HG02973 (cell line): Measurements from ENCODE around the gene CCDC180.
"Not testable (repeated sequence)": the region's sequence is repeated elsewhere in the genome, so short reads cannot be mapped to it uniquely, and the experiment has no call there.

Source experiments
- ATAC-seq: cut with Tn5 transposase; IDR thresholded peaks from one replicate; pipeline ENCODE4 v1.9.1; 2021; ENCODE audit warnings: moderate library complexity; ENCODE audit not compliant: unreplicated experiment

Gene CCDC180

DNA sequence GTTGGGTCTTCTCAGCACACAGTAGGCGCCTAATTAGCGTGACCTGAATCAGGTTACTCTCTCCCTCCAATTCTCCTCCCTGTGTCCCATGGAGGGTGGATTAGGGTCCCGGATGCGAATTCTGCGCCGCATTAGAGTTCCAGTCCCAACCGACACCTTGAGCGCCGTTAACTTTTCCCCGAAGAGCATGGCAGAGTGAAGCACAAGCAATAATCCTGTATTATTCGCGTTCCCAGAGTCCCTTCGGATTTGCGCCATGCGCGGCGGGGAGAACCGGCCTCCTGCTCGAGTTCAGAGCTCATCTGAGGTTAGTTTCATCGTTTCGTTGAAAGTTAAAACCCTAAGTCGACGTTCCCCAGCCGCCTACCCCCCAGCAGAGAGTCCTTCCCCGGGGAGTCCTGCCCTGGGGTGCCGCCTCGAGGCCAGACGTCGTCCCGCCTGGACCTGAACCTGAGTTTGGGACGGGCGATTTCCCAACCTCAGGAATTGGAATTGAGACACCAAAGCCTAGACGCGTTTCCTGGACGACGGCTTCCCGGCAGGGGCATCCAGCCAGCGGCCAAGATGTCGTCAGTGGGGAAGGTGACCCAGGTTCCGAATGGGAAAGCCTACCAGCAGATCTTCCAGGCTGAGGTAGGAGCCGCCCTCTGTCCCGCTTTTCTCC lies at the start of gene CCDC180:
CCDC180 (plus strand) TSS at position 160 of the 664 bp plus-strand sequence; CDS start at position 565, 405 bp downstream.
- ATAC-seq: no peak

DNA sequence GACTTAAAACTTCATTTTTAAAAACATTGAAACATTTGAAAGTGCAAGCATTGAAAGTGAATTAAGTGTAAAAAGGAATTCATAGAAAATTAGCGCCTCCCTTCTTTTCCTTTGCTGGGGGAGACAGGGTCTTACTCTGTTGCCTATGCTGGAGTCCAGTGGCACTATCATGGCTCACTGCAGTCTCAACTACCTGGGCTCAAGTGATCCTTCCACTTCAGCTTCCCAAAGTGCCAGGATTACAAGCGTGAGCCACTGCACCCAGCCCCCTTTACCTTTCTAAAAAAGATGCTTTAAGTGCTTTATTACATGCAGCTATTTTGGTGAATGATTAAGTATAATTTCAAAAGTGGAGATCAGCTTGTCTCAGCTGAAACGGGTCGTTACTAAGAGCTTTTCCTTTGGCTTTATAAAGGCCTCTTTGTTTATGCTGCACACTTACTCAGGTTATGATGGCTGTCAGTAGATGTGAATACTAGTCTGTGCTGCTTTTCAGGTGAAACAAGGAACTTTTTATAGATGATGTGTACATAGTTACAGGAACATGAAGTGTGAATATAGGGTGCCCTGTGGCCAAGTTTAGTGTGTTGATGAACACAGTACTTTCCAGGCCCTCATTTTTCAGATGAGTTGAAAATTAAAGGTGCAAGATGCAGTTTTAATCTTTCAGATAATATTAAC lies 47.5 kb upstream of the CCDC180 start:
- ATAC-seq: not testable (repeated sequence)

DNA sequence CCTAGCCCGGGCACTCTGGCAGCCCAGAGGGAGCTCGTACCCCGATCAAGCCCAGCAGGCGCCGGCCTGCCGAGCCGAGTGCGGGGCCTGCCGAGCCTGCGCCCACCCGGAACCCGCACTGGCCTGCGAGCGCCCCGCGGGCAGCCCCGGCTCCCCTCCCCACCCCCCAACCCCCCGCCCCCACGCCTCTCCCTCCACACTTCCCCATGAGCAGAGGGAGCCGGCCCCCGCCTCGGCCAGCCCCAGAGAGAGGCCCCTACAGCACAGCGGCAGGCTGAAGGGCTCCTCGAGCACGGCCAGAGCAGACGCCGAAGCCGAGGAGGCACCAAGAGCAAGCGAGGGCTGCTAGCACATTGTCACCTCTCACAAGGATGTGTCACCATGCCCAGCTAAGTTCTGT lies 36.2 kb upstream of the CCDC180 start:
- no peak for ATAC-seq

DNA sequence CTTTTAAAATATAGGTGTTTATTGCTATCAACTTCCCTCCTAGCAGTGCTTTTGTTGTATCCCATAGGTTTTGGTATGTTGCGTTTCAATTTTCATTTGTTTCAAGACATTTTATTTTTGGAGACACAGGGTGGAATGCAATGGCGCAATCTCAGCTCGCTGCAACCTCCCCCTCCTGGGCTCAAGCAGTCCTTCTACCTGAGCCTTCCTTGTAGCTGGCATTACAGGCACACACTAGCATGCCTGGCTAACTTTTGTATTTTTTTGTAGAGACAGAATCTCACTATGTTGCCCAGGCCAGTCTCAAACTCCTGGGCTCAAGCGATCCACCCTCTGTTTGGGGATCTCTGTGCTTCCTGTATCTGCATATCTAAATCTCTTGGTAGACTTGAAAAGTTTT lies 35.4 kb upstream of the CCDC180 start:
- no peak for ATAC-seq

DNA sequence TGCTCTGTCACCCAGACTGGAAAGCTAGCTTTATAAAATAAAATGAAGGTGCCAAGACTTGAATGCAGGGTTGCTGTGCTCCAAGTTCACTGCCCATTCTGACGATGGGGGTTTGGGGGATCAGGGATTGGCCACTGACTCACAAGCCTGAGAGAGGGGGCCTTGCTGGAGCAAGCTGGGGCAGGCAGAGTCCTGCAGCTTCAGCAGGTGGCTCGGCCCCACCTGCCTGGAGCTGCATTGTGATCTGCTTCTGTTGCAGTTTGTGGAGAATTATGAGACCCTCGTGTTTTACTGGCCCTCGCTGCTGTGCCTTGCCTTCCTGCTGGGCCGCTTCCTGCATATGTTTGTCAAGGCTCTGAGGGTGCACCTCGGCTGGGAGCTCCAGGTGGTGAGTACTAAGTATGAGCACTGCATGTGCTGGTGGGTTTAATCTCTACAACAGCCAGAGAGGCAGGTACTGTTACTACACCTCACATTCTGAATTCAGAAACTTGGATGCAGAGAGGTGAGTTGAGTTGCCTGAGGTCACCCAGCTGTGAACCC lies 31.1 kb upstream of the CCDC180 start:
- no peak for ATAC-seq

DNA sequence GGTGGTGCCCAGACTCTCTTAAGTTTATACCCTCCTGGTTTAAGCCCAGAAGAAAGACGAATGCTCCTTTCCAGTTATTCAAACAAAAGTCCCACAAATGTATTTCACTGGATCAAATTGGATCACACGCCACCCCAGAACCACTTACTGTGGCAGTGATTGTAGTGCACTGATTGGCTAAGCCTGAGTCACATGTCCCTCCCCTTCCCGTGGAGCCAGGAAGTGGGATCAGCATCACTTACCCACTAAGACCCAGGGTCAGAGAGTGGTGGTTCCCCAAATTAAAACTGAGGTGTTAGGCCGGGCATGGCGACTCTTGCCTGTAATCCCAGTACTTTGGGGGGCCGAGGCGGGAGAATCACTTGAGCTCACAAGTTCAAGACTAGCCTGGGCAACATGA lies 29.5 kb upstream of the CCDC180 start:
- ATAC-seq: no peak

DNA sequence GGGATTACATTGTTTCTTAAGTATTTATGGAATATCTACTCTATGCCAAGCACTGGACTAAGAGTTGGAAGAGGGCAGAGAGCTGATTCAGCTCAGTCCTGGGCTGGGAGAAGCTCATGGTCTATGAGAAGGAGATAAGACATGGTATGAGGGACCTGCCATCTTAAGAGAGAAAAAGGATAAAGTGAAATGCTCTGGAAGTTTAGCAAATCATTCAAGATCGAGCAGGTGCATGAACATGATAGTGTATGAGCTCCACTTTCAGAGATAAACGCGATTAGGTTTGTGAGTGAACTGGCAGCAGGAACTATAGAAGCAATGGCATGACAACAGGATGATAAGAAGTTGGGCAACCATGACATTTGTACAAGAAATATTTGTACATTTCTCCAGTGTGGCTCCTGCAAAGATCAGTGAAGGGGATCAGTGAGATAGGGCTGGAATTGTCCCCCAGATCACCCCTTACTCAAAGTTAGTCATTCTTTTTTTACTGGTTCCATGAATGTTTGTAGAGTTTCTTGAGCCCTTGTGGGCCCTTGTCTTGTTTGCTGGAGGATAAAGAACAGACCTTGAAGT lies 26.6 kb upstream of the CCDC180 start:
- ATAC-seq: no peak

DNA sequence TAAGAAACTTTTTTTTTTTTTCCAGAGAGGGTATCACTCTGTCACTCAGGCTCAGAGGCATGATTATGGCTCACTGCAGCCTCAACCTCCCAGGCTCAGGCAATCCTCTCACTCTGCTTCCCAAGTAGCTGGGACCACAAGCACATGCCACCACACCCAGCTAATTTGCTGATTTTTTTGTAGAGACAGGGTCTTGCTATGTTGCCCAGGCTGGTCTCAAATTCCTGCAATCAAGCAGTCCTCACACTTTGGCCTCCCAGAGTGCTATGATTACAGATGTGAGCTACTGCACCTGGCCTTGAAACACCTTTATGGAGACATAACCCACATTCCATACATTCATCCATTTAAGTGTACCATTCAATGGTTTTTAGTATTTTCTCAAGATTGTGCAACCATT lies 23.7 kb upstream of the CCDC180 start:
- no peak for ATAC-seq

DNA sequence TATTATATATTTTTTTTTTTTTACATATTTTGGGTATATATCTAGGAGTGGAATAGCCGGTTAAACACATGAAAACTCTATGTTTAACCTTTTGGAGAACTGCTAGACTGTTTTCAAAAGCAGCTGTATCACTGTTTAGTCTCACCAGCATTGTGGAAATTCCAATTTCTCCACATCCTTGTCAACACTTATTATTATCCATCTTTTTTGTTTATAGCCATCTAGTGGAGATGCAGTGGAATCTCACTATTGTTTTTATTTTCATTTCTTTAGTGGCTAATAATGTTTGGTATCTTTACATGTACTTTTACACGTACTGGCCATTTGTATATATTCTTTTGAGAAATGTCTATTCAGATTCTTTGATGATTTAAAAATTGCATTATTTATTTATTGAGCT lies 22.7 kb upstream of the CCDC180 start:
- no peak for ATAC-seq

DNA sequence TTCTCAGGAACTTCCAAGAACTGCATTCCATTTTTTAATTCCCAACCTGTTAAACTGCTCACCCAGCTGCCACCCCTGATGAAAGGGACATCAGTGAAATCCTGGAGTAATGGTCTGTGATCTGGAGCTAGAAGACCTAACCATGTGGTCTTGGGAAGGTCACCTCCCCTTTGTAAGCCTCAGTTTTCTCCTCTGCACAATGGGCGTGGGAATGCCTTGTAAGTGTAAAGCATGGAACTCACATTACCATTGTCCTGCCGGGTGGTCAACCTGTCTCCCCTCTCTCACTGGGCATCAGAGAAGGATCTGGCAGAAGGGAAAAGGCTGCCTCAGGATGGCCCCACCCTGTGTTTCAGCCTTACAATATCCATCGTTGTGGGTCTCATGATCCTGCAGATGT lies 15.3 kb upstream of the CCDC180 start:
- ATAC-seq: no peak

DNA sequence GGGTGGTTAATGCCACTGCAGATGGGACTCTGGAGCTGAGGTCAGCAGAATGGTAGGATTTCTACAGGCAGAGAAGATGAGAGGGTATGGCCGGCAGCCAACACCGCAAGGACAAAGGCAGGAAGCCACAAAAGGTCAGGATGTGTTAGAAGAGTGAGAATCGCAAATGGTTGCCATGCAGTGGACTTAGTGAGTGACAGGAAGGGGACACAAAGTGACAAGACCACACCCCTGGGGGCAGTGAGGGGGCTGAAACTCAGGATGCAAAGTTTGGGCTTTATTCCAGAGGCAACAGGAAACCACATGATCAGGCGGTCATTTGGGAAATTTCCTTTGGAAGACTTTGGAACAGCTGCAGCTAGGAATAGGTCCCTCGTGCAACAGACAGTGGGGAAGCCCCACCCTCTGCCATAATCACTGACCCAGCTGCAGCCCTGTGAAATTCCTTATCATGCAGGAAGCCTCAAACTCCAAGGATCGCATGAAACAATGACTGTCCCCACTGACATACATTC lies 14.2 kb upstream of the CCDC180 start:
- ATAC-seq: no peak

DNA sequence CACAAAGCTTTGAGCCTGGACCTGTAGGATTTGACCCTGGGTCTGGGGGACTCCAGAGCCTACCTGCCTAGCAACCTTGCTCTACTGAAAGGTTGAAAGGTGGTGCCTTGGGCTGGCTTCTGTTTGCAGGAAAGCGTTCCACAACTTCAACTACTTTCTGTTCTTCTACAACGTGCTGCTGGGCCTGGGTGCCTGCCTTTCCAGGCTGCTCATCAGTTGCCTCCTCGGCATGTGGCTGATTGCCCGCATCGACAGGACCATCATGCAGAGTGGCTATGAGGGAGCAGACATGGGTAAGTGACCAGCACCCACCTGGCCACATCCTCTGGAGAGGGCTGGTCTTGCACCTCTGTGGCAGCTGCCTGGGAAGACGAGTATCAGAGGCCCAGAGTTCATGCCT lies 13.6 kb upstream of the CCDC180 start:
- ATAC-seq: no peak

DNA sequence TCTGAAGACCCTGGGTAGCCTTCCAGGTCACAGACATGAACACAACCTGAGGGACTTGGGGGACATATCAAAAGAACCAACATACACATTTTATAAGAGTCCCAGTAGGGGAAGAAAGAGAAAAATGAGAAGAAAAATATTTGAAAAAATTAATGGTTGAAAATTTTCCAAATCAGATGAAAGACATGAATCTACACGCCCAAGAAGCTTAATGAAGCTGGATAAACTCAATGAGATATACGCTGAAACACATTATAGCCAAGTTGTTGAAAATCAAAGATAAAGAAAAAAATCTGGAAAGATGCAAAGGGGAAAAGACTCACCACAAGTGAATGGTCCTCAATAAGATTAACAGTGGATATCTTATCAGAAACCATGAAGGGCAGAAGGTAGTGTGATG lies 9.6 kb upstream of the CCDC180 start:
- no peak for ATAC-seq

DNA sequence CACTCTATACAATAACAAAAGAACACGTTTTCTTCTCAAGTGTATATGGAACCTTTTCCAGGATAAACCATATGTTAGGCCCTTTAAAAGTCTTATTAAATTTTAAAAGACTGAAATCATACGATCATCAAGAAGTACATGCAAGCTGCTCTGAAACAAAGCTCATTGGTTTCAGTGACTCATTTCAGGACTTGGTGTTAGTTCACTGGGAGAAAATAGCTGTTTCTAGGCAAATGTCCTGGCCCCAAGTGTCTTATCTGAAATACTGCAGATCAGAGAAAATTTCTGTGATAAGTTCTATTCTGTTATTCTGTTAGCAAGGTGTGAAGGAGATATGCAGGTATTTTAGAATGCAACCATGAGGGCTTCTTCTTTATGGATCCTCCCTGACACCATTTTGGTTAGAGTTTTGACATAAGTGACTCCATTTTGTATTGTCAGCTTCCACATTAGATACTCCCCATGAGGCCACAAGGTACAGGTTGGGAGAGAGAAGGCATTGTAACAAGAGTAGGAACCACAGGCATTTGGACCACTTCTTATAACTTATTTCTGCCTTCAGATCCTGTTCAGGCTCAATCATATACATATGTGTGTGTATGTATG lies 7.5 kb upstream of the CCDC180 start:
- no peak for ATAC-seq

DNA sequence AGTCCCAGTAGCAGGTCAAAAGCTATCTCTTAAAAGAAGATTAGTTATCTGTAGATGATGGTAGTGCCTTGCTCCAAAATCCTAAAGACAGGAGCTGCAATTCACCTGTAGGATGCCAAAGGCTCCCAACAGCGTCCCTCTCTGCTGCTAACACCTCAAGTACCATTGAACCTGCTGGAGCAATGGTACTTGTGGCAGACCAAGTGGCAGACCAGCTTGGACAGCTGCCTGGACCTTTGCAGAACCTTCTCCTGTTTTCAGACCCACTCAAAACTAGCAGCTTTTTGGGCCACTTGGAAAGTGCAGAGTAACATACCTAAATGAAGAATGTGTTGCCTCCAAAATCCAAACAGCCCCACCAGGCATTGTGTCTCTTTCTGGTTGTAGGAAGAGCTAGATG lies 6.9 kb upstream of the CCDC180 start:
- ATAC-seq: no peak

DNA sequence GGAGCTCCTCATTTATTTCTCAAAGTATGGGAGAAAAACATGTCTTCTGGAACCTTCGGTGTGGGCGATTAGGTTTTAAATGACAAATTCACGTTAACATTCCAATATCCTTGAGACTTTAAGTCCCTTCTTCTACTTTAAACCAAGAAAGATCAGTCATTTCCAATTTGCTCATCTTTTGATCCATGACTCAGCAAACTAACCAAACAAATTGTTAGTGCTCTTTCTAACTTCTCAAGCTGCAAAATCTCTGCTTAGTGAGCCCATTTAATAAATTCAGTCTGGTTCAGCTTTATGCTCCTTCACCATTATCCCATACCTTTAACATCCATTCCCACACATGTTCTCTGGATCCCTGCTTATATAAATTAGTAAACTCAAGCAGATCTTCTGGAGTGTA lies 5.5 kb upstream of the CCDC180 start:
- no peak for ATAC-seq

DNA sequence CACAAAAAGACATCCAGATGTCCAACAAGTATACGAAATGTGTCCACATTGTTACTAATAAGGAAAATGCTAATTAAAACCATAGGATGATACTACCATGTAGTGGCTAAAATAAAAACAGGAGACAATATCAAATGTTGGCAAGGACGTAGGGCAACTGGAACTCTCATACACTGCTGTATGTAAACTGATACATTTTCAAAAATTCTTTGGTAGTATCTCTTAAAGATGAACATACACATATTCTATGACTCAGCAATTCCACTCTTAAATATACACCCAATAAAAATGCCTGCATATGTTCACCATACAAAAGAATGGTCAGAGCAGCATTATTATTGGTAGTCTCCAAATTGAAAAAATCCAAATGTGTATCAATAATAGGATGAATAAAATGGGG lies 2.9 kb upstream of the CCDC180 start:
- no peak for ATAC-seq

DNA sequence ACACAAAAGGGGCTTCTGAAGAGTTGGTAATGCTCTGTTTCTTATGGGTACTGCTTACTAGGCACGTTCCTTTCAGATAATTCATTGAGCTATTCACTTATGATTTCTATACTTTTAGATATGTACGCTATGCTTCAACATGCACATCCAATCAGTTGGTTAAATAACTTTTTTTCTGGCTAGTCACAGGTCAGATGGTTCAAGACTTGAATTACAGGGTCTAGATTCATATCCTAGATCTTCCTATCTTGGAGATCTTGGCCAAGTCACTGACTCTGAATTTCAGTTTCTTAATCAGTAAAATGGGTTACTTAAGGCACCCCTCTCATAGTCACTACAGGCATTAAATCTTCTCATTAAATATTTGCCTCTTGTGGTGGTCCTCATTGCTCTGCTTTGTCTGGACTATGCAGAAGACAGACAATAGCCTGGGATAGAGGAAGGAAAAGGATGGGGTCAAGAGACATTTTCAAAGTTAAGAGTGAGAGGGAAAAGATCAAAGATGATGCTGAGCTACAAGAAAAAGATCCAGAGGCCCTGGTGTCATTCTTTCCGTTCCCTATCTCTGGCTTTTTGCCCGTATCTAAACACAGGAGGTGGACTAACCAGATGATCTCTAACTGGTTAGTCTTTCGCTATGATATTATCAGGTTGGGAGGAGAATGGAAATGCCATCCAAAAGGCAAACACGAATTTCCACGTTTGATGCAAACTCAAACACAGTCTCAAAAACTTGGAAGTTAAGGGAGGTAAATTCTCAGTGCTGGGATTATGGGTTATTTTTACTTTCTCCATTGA lies 1.8 kb upstream of the CCDC180 start:
- no peak for ATAC-seq

DNA sequence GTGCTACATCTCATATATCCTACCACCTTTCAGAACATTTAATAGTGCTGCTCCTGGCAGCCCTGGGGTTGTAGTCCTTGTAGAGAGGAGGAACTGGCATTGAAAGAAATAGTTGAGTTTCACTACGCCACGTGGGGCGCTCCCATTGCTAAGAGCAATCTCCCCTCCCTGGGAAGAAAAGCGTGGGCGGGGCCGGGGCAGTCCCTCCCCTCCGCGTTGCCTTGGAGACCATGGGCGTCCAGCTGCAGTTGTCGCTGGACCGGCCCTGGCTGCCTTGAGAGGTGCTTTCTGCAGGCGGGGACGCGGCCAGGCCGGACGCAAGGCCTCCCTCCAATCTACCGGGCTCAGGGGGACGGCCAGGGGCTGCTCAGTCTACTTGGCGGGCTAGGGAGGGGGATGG lies 368 bp upstream of the CCDC180 start:
- no peak for ATAC-seq

DNA sequence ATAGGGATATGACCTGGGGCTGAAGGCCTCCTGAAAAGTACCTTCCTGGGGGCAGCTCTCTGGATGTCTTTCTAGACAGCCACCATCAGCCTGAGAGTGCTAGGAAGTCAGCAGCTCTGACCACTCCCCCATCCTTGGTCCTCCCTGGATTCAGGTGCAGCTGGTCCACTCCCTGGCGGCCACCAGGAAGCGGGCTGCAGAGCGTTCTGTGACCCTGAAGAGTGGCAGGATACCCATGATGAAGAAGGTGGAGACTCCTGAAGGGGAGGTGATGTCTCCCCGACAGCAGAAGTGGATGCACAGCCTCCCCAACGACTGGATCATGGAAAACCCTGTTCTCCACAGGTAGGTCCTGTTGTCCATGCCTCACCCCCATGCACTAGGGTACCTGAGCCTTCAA lies 1.8 kb downstream of the CCDC180 start:
- no peak for ATAC-seq

DNA sequence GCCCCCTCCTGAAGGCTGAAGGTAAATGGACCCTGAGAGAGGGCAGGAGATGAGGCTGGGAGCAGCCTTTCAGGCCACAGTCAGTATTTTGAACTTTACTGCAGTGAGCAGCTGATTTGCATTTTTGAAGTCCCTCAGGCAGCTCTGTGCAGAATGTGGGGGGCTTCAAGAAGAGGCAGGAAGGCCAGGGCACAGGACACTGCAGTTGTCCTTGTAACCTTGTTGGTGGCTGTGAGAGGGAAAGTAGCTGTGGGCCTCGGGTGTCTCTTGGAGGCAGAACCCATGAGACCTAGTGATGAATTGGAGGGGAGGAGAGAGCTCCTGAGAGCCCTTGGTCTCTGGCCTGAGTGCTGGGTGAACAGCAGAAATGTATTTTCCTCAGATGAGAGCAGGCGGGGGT lies 2.6 kb downstream of the CCDC180 start:
- ATAC-seq: no peak
